Thyroid gland (tissue), 4 donors: ENCODE results near the gene TSPYL4. TPM values are rescaled to one million over a fixed set of nuclear protein-coding genes. Genes with fewer than 3 reads are reported as not detected.
A peak's percentile ranks its signal among the peaks of the same experiment; 100 is the strongest.

Experiments
- DNase-seq, 2 donors: peaks; one replicate each; pipeline ENCODE4 v3.0.0-alpha.2; 2019
- H3K27ac ChIP-seq, 3 donors: fragments of 200-600 bp; sonication (generic); 1 replicate in 2 of 3; 2 replicates in 1 of 3; pipeline ENCODE4 v1.5.1; 2016 to 2019; ENCODE audit warnings: mild to moderate bottlenecking in 1 of 3, moderate library complexity in 1 of 3
- H3K27me3 ChIP-seq: fragments of 200-600 bp; sonication (generic); one replicate; pipeline ENCODE4 v1.5.1; 2019
- H3K36me3 ChIP-seq, 2 donors: fragments of 200-600 bp; sonication (generic); one replicate each; pipeline ENCODE4 v1.5.1; 2016 to 2019
- H3K4me1 ChIP-seq, 2 donors: fragments of 200-600 bp; sonication (generic); one replicate each; pipeline ENCODE4 v1.5.1; 2017 to 2019
- H3K4me3 ChIP-seq, 3 donors: fragments of 200-600 bp; sonication (generic); replicated peaks in 1 of 3; 1 replicate in 2 of 3; 2 replicates in 1 of 3; pipeline ENCODE4 v1.5.1; 2016; ENCODE audit warnings: mild to moderate bottlenecking in 1 of 3
- H3K9me3 ChIP-seq: fragments of 200-600 bp; sonication (generic); one replicate; pipeline ENCODE4 v1.5.1; 2017
- POLR2A ChIP-seq, 2 donors: fragments of 450-650 bp; IDR thresholded peaks; one replicate each; pipeline ENCODE4 v1.6.1; 2017; ENCODE audit warnings: antibody characterized with exemption in 2 of 2, mild to moderate bottlenecking in 2 of 2, moderate library complexity in 1 of 2
- WGBS, 2 donors: methylation state at CpG; one replicate each; pipeline ENCODE4 v1.1.5; 2017; 5-methylcytosine and 5-hydroxymethylcytosine counted together
- intact Hi-C: fragments of 100-400 bp; cut with DNase I; formaldehyde crosslinking; loops from one replicate; pipeline ENCODE4 v1.15.1; 2023
- total RNA-seq, 4 donors: library from RNA; depleted of rRNA; stranded (reverse); fragments of >200 nt; gene quantifications; one replicate each; pipeline ENCODE4 v1.2.3, GENCODE V29; 2016
- TF ChIP-seq, protein P1 (sequence below), 6 experiments: fragments of 200-600 bp in 3 of 6; fragments of 450-650 bp in 3 of 6; sonication (generic) in 3 of 6; IDR thresholded peaks; one replicate each; pipeline ENCODE4 v1.5.1; 2016 to 2019; ENCODE audit warnings: antibody characterized with exemption in 6 of 6, mild to moderate bottlenecking in 2 of 6, inconsistent platforms in 1 of 6, moderate library complexity in 1 of 6

The TSPYL4 gene
- total RNA-seq, 4 donors from 2014 or later, result 21.4 to 26.7 (median 24.5) TPM

GRCh38 chr6:116229287-116229913 is 24.5 kb downstream of the TSPYL4 start:
- H3K4me3 ChIP-seq, result no peak overlapping the region

GRCh38 chr6:116223355-116223754 is 30.5 kb downstream of the TSPYL4 start:
- peaks cover 0 to 4% of the 10 kb centered on the region in 2 donors for H3K4me1 ChIP-seq
- intact Hi-C loops, result no loop called here
- no peak for DNase-seq
- TF ChIP-seq, protein P1, sequence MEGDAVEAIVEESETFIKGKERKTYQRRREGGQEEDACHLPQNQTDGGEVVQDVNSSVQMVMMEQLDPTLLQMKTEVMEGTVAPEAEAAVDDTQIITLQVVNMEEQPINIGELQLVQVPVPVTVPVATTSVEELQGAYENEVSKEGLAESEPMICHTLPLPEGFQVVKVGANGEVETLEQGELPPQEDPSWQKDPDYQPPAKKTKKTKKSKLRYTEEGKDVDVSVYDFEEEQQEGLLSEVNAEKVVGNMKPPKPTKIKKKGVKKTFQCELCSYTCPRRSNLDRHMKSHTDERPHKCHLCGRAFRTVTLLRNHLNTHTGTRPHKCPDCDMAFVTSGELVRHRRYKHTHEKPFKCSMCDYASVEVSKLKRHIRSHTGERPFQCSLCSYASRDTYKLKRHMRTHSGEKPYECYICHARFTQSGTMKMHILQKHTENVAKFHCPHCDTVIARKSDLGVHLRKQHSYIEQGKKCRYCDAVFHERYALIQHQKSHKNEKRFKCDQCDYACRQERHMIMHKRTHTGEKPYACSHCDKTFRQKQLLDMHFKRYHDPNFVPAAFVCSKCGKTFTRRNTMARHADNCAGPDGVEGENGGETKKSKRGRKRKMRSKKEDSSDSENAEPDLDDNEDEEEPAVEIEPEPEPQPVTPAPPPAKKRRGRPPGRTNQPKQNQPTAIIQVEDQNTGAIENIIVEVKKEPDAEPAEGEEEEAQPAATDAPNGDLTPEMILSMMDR (IDR thresholded peaks at IDR 0.05), result no peak
- TF ChIP-seq POLR2A (IDR thresholded peaks at IDR 0.05), result no peak
- no peaks in the 10 kb centered on the region for H3K36me3 ChIP-seq
- H3K27me3 ChIP-seq, result no peaks in the 10 kb centered on the region
- 96% methylated on average over 3 of the region's 3 CpGs for WGBS, 2 donors
- H3K27ac ChIP-seq, result no peak overlapping the region
- no peaks in the 10 kb centered on the region for H3K9me3 ChIP-seq
- no peak overlapping the region for H3K4me3 ChIP-seq

More at GRCh38 chr6:116229287-116229913, 24.5 kb downstream of the TSPYL4 start:
- Histone ChIP-seq H3K4me1 (no peaks in the 10 kb centered on the region), H3K27me3 (no peaks in the 10 kb centered on the region), H3K9me3 (no peaks in the 10 kb centered on the region), H3K27ac (no peak overlapping the region), H3K36me3 (no peaks in the 10 kb centered on the region)
- WGBS, 2 donors, result 76 to 80% methylated on average over 17 of the region's 17 CpGs
- DNase-seq, result peak; percentile 37 to 46
- TF ChIP-seq, protein P1 (IDR thresholded peaks at IDR 0.05), result no peak
- no peak for TF ChIP-seq POLR2A (IDR thresholded peaks at IDR 0.05)
- intact Hi-C loops, result no loop called here

DNA sequence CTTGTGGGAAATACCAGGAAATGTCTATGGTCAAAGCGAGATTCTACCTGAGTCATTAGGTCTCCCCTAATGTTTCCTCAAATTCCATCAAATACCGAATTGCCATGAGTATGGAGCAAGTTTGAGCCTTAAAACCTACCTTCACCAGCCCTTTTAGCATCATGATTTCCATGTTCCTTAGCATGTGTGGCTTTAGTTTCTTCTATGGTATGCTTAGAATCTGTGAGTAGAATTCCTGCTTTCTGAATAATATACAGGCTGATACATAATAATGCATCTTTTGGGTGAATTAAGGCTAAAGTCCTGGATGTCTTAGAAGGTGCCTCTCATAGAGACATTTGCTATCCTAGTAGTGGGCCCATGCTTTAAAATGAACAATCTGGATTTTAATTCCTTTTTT is 32.0 kb downstream of the TSPYL4 start:
- TF ChIP-seq, protein P1 (IDR thresholded peaks at IDR 0.05), result no peak
- no peak for TF ChIP-seq POLR2A (IDR thresholded peaks at IDR 0.05)
- intact Hi-C loops, result no loop called here
- no peak overlapping the region for H3K27ac ChIP-seq
- peaks cover 0 to 4% of the 10 kb centered on the region in 2 donors for H3K4me1 ChIP-seq
- WGBS, 2 donors, result 94 to 96% methylated on average over 2 of the region's 2 CpGs
- no peaks in the 10 kb centered on the region for H3K9me3 ChIP-seq
- DNase-seq, result no peak
- H3K4me3 ChIP-seq, result no peak overlapping the region
- H3K36me3 ChIP-seq, result no peaks in the 10 kb centered on the region
- H3K27me3 ChIP-seq, result no peaks in the 10 kb centered on the region

GRCh38 chr6:116221067-116221466 is 32.8 kb downstream of the TSPYL4 start:
- Histone ChIP-seq H3K27ac (no peak overlapping the region), H3K9me3 (no peaks in the 10 kb centered on the region), H3K27me3 (no peaks in the 10 kb centered on the region), H3K4me1 (peaks cover 0 to 4% of the 10 kb centered on the region in 2 donors), H3K36me3 (no peaks in the 10 kb centered on the region), H3K4me3 (no peak overlapping the region)
- TF ChIP-seq, protein P1 (IDR thresholded peaks at IDR 0.05), result no peak
- TF ChIP-seq POLR2A (IDR thresholded peaks at IDR 0.05), result no peak
- intact Hi-C loops, result no loop called here
- DNase-seq, result no peak
- WGBS, 2 donors, result 92 to 95% methylated on average over 3 of the region's 3 CpGs

GRCh38 chr6:116218866-116219265 is 35.0 kb downstream of the TSPYL4 start:
- WGBS, 2 donors, result 66 to 76% methylated on average over 5 of the region's 5 CpGs
- no peak overlapping the region for H3K27ac ChIP-seq
- no peak overlapping the region for H3K4me3 ChIP-seq
- TF ChIP-seq, protein P1 (IDR thresholded peaks at IDR 0.05), result no peak
- no peak for TF ChIP-seq POLR2A (IDR thresholded peaks at IDR 0.05)
- intact Hi-C loops, result no loop called here
- no peak for DNase-seq
- peaks cover 0 to 4% of the 10 kb centered on the region in 2 donors for H3K4me1 ChIP-seq
- no peaks in the 10 kb centered on the region for H3K27me3 ChIP-seq
- no peaks in the 10 kb centered on the region for H3K9me3 ChIP-seq
- no peaks in the 10 kb centered on the region for H3K36me3 ChIP-seq
